T follicular helper cell (primary cell): ENCODE results near the gene SKAP1.
"Not testable (repeated sequence)": the region's sequence is repeated elsewhere in the genome, so short reads cannot be mapped to it uniquely, and the experiment has no call there.

Experiments used
- DNase-seq: peaks from one replicate; pipeline ENCODE4 v3.0.0-alpha.2; 2020; ENCODE audit warnings: low read depth

Gene SKAP1

DNA sequence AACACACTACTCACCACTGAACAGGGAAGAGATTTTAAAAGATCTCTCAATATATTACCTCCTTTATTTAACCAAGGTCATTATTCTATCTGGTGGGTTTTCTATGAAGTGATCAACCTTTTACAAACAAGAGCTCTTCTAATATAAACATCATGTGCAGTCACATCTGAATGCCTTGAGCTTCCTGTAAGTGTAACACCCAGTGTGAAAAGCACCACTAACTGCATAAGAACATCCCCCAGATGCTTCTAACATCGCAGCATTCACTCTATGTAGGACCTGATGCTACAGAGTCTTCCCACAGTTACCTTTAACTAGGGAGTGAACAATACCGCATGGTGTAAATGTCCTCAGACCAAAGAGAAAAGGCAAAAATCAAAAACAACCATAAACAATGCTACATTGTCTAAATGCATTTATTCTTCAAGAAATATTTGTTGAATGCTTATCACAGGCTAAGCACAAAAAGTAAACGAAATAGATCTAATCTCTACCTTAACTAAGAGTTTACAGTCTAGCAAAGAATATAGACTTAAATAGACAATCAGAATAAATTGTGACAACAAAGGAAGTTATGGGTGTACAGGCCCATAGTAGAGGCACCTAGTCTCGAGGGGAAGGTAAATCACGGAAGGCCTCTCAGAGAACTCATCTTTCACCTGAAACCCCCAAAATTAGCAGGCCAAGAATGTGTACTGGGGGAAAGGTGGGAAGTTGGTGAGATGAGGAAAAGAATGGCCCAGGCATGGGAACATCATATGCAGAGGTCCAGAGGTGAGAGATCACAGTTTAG lies 16.2 kb downstream of the SKAP1 start:
- no peak for DNase-seq

DNA sequence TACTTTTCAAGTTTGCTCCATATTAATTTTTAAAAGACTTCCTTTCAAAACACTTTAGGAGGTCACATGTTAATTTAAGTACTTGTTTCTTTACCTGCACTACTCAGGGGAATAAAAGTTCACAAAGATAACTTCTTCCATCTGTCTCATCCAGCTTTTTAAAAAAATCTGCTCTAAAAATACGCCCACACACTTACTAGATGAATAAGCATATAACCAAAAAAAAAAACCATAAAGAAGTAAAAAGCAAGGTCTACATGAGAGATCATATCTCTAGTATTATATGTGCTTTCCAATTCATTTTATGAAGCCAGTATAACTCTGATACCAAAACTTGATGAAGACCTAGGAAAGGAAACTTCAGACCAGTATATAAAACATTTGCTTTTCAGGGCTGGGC lies 17.2 kb downstream of the SKAP1 start:
- no peak for DNase-seq

GRCh38 chr17:48410821-48411220 lies 19.2 kb downstream of the SKAP1 start:
- DNase-seq: not testable (repeated sequence)

DNA sequence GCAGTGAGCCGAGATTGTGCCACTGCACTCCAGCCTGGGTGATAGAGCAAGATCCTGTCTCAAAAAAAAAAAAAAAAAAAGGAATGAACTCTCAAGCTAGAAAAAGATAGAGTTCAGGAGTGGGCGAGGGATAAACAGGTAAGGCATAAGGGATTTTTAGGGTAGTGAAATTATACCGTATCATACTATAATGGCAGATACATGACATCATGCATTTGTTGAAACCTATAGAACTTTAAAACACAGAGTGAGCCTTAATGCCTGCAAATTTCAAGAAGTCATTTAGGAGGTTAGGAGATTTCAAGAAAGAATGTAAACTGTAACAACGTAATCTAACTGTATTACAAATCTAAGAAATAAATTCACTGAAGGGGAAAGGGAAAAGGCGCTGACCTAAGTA lies 20.4 kb downstream of the SKAP1 start:
- no peak for DNase-seq

- DNase-seq: no peak
Measured at GRCh38 chr17:48406936-48407567, 23.0 kb downstream of the SKAP1 start.

- DNase-seq: no peak
Measured at GRCh38 chr17:48394821-48395220, 35.2 kb downstream of the SKAP1 start.

- no peak for DNase-seq
Measured at GRCh38 chr17:48393283-48393682, 36.7 kb downstream of the SKAP1 start.

GRCh38 chr17:48392857-48393256 lies 37.2 kb downstream of the SKAP1 start:
- no peak for DNase-seq

DNA sequence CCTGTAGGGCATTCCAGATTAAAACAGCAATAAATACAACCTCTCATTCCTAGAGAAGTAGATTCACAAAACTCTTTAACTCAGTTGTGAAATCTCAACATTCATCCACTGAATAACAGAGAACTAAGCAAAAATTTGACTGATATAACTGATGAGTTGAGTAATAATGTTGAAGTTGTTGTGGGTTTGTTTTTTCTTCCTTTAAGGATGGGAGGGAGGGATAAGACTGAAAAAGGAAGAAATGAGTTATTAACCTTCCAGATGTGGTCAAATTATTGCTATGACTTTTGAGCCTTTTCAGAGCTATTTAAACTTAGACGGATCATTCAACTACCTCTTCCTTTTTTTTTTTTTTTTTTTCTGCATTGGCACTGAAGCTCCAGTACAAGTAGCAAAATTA lies 38.6 kb downstream of the SKAP1 start:
- DNase-seq: no peak

DNA sequence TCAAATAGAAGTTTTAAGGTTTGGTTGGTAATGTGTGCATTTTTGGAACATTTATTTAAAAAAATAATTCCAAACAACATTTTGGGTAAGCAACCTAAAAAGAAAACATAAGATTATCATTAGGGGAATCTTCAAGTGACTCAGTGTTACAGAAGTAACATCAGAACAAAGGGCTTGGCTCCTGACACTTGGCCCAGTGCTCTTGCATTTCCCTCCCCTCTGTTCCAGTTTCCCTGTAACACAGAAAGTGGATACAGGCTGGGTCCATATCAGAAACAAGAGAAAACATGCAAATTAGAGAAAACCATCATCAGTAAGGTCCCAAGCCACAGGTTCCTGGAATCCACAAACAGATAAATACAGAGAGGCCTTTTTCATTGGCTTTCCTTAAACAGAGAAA lies 40.1 kb downstream of the SKAP1 start:
- DNase-seq: no peak

GRCh38 chr17:48388955-48389743 lies 40.9 kb downstream of the SKAP1 start:
- no peak for DNase-seq

GRCh38 chr17:48386826-48387225 lies 43.2 kb downstream of the SKAP1 start:
- DNase-seq: no peak

DNA sequence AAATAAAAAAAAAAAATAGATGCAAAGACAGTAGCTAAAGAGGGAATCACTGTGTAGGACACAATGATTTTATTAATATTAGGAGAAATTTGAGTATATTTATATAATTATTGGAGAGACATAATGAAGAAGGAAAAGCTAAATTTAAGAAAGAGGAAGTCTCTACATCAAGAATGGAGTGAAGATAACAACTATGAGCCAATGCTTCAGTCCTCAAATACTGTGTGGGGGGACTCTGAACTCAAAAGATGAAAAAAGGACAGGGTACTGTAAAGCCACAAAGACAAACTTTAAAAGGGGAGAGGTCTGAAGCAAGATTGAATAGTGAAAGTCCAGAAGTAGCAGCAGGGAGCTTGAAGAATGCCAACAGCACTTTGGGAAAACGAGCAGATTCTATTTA lies 44.7 kb downstream of the SKAP1 start:
- no peak for DNase-seq

DNA sequence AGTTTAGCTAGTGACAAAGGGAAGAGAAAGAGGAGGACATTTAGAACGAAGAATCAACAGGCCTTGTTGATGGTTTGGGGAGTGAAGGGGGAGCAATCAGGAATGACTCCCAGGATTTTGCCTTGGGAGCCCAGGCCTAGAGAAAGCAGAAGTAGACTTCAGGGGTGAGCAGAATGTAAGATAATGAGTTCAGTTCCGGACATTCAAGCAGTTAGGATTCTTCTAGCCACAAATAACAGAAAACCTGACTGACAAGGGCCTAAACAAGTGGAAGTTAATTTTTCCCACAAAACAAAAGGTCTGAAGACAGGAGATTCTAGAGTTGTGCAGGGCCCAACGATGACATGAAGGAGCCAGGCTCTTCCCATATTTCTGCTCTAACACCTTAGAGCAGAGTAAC lies 45.9 kb downstream of the SKAP1 start:
- DNase-seq: no peak

- DNase-seq: no peak
Measured at GRCh38 chr17:48382989-48383388, 47.0 kb downstream of the SKAP1 start.

DNA sequence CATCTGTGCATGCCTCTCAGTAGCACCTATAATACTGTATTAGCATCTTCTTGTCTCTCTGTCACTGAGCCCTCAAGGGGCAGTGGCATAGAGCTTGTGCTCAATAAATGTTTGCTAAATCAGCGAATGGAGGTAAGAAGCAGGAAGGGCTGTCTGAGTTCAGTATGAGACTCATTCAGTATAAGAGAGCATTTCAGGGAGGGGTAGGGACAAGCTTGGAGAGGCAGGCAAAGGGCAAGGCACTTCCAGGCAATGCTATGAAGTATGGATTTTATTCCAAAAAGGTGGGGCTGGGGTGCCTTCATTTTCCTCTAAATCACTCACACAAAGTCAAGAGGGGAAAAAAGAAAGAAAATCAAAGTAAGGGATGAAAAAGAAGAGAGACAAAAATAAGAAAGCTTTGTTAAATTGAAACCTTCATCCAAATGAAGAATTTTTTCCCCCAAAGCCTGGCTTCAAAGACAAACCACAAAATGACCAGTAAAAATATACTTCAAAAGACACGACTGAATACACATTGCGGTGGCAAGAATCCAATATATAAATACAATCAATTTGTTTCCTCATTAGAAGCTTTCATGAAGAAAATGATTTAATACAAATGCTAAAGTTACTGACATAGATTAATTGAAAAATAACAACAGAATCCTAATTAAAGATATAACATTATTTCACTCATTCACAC lies 51.2 kb downstream of the SKAP1 start:
- DNase-seq: no peak

DNA sequence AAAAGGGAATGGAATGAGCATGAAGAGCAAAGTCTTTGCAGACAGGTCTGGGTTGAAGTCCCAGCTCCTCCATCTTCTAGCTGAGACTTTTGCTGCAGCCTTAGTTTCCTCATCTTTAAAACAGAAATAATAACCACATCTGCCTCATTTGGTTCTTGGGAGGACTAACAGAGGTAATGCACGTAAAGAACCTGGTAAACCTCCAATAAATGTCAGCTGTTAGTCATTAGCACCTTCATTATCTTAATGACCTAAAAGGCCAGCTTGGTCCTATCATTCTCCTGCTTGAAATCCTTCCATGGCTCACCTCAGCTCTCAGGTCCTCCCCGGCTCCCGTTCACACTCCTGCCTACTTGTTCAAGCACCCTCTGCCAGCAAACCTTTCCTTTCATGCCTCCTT lies 51.8 kb downstream of the SKAP1 start:
- DNase-seq: no peak

GRCh38 chr17:48376682-48377325 lies 53.2 kb downstream of the SKAP1 start:
- DNase-seq: no peak

- no peak for DNase-seq
Measured at GRCh38 chr17:48375356-48375755, 54.7 kb downstream of the SKAP1 start.

DNA sequence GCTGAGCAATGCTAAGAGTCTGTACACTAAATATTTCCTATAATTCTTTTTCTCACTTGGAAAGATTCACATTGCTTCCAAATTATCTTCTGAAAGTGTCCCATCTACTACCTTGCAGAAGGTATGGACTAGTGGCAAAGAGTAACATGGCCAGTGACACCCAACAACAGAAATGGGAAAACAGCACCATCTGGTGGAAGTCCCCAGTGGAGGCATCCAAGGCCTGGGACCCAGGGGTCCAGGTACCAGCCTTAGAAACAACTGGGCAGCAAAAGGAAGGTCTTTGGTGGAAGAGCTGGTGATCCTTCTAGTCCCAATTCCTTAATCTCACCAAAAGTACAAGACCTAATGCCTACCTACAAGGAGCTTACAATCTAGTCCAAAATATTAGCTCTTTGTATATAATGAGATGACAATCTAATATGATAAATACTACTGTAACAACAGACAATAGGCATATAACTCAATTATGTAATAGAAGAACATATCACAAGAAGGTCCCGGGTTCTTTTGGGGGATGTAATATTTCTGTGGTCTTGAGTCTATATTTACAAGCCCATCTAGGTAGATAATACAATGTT lies 55.3 kb downstream of the SKAP1 start:
- DNase-seq: no peak

- no peak for DNase-seq
Measured at GRCh38 chr17:48373883-48374282, 56.1 kb downstream of the SKAP1 start.
